ENCODE data around the gene WASHC3.
A peak's percentile ranks its signal among the peaks of the same experiment; 100 is the strongest.
"Not testable (repeated sequence)": the region's sequence is repeated elsewhere in the genome, so short reads cannot be mapped to it uniquely, and the experiment has no call there.

WASHC3 gene

GRCh38 chr12:102061560-102062418, at the start of gene WASHC3:
Gene WASHC3 (minus strand): TSS chr12:102061991. CDS start chr12:102061962, 29 bp downstream.
- no peak for TF ChIP-seq CTCF (IDR thresholded peaks at IDR 0.05; ENCODE audit: extremely low read depth, missing control alignments)

GRCh38 chr12:102110782-102111181, 49.0 kb upstream of the WASHC3 start:
- no peak for DNase-seq (ENCODE audit: low spot score)
- TF ChIP-seq CTCF (IDR thresholded peaks at IDR 0.05; ENCODE audit: extremely low read depth, missing control alignments) = no peak

More at GRCh38 chr12:102061560-102062418, at the start of gene WASHC3:
- peak; percentile 84 for DNase-seq (ENCODE audit: low spot score)

GRCh38 chr12:102107970-102108369, 46.2 kb upstream of the WASHC3 start:
- no peak for TF ChIP-seq CTCF (IDR thresholded peaks at IDR 0.05; ENCODE audit: extremely low read depth, missing control alignments)
- no peak for DNase-seq (ENCODE audit: low spot score)

GRCh38 chr12:102106905-102107304, 45.1 kb upstream of the WASHC3 start:
- TF ChIP-seq CTCF (IDR thresholded peaks at IDR 0.05; ENCODE audit: extremely low read depth, missing control alignments) = no peak
- DNase-seq (ENCODE audit: low spot score) = no peak

- no peak for TF ChIP-seq CTCF (IDR thresholded peaks at IDR 0.05; ENCODE audit: extremely low read depth, missing control alignments)
- no peak for DNase-seq (ENCODE audit: low spot score)
Measured at GRCh38 chr12:102096855-102097254, 35.1 kb upstream of the WASHC3 start.

GRCh38 chr12:102095677-102096263, 34.0 kb upstream of the WASHC3 start:
- TF ChIP-seq CTCF (IDR thresholded peaks at IDR 0.05; ENCODE audit: extremely low read depth, missing control alignments) = peak; percentile 26
- DNase-seq (ENCODE audit: low spot score) = peak; percentile 21

GRCh38 chr12:102093319-102093718, 31.5 kb upstream of the WASHC3 start:
- DNase-seq (ENCODE audit: low spot score) = no peak
- no peak for TF ChIP-seq CTCF (IDR thresholded peaks at IDR 0.05; ENCODE audit: extremely low read depth, missing control alignments)

- not testable (repeated sequence) for DNase-seq (ENCODE audit: low spot score)
Measured at GRCh38 chr12:102089228-102089835, 27.5 kb upstream of the WASHC3 start.
